ENCODE measurements around the gene ADK.

The ADK gene

GRCh38 chr10:74634995-74635536 lies 484.0 kb downstream of the ADK start:
- no peak for DNase-seq

DNA sequence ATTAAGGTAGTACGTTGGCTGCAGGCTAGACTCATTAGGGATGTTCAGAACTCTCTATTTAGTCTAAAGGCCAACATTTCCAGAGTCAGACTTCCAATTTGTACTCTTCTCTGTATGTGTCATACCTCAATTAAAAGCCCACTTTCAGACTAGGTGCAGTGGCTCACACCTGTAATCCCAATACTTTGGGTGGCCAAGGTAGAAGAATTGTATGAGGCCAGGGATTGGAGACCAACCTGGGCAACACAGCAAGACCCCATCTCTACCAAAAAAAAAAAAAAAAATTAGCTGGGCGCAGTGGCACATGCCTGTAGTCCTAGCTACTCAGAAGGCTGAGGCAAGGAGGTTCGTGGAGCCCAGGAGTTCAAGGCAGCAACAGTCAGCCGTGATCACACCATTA lies 484.6 kb downstream of the ADK start:
- DNase-seq: no peak

DNA sequence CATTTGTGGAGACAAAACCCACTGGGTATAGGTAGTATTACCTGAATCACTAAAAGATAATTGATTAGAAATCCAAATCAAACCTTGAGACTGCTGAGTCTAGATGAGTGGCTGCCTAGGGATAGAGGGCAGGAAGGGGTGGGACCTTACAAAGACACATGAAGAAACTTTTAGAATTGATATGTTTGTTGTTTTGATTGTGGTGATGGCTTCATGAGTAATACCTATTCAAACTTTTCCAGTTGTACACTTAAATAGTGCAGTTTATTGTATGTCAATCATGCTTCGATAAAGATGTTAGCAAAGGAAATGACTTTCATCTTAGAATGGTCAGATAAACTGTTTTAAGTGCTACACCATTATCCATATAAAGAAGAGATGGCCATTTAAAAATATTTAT lies 486.7 kb downstream of the ADK start:
- DNase-seq: no peak

GRCh38 chr10:74640134-74640921 lies 489.3 kb downstream of the ADK start:
- DNase-seq: no peak

DNA sequence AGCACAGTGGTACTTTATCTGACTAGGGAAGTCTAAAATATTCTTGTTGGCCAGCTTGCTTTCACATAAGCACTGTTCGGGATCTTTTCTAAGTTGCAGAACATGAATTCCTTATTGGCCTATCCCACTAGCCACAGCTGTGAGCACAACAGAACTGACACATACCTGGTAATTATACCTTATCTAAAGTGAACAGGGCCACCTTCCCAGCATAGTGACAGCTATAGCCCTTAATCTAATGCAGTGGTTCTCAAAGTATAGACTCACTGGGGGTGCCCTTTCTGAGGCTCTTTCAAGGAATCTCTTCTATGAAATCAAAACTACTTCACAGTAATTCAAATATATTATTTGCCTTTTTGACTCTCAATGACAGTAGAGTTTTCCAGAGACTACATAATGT lies 490.6 kb downstream of the ADK start:
- no peak for DNase-seq

- DNase-seq: no peak
Measured at GRCh38 chr10:74642901-74643595, 492.0 kb downstream of the ADK start.

GRCh38 chr10:74643596-74643975 lies 492.6 kb downstream of the ADK start:
- DNase-seq: no peak

GRCh38 chr10:74644738-74645137 lies 493.7 kb downstream of the ADK start:
- no peak for DNase-seq

DNA sequence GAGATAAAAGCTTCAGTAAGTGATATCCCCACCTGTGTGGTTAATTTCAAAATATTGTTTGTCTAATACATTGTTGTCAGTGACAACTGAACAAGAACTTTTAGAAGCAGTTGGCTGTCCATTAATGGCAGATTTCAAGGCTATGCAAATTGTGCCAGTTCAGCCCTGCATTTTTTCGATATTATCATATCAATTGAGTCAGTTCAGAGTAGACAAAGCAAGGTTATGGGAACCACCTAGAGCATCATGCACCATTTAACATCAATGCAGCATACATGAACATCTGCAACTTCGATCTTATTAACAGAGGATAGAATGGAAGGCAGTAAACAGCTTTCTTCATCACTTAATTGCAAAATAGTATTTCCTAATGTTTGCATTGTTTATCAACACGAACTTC lies 494.7 kb downstream of the ADK start:
- no peak for DNase-seq

DNA sequence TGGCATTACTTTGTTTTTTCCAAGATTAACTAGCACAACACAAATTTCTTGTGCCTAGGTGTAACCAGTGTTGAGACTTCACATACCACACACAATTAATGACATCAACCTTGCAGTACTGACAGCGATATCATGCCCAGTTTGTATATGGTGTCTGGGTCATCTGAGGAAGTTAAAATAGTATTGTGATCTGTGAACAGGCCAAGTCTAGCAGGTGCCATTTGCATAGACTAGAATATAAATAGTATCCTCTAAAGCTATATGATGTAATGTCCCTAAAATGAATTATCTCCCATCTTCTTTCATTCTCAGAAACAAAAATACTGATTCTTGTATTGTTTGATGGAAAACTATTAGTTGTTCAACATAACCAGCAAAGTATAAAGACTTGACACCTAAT lies 499.6 kb downstream of the ADK start:
- DNase-seq: no peak

GRCh38 chr10:74651565-74651964 lies 500.5 kb downstream of the ADK start:
- no peak for DNase-seq

GRCh38 chr10:74652664-74653063 lies 501.6 kb downstream of the ADK start:
- no peak for DNase-seq

DNA sequence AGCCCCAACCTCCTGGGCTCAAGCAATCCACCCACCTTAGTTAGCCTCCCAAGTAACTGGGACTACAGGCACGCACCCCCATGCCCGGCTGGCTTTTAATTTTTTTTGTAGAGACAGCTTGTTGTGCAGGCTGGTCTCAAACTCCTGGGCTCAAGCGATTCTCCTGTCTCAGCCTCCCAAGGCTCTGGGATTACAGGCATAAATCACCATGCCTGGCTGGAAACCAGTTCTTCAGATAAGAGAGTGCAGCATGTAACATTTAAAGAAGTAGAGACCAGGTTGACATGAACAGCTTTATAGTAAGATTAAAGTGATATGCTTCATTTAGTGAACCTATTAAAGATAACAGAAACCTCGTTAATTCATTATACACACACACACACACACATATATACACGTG lies 507.5 kb downstream of the ADK start:
- no peak for DNase-seq

DNA sequence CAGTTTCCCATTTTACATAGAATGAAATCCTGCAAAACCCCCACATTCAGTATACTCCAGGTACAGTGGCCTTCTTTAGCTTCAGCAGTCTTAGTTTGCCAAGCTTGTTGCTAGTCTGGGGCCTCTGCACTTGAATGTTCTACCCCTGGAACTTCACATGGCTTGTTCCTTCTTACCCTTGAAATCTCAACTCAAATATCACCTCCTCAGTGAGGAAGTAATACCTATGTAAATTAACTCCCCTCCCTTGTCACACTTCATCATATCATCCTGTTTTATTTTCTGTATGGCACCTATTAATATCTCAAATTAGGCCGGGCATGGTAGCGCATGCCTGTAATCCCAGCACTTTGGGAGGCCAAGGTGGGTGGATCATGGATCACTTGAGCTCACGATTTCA lies 511.6 kb downstream of the ADK start:
- no peak for DNase-seq

DNA sequence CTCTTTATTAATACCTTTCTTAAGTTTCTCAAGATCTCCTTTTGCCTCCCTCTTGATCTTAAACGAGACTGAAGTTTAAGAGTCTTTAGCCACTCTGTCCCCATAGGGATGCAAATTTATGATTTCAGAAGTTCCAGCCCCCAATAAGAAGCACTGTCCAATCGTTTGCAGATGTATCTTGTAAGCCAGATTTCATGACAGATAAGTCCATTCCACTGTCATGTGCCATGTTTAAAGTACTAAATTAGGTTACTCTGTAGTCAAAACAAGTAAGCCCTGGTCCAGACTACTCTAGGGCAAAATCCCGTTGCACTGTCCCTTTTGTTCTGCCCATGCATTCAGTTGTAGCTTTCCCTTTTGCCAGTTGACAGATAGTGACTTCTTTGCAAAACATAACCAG lies 518.2 kb downstream of the ADK start:
- no peak for DNase-seq

- no peak for DNase-seq
Measured at GRCh38 chr10:74671716-74672115, 520.7 kb downstream of the ADK start.

DNA sequence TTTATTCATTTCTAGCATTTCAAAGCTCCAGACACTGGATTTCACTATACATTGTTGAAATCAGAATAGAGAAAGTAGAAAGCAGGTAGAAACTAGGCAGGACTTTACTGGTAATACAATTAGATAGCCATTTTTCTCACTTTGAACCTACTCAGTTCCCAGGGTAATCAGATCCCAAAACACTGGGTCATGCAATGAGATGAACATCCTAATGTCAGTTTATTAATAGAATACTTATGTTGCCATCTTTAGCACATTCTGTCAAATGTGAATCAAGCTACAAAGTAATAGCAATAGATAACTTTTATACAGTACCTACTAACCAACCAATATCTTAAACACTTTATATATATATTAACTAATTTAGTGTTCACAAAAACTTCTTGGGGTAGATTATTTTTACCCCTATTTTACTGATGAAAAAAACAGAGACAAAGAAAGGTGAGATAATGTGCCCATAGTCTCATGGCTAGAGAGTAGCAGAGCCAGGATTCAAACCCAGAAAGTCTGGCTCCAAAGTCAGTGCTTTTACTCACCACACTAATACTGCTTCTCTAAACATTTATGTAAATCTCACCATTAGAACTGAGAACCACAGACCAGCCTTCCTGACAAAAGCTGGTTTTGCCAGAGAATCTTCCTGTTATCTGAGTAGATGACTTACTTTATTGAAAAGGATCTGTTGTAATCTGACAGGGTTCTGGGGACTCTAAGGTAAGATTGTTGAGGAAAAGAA lies 521.6 kb downstream of the ADK start:
- DNase-seq: no peak

DNA sequence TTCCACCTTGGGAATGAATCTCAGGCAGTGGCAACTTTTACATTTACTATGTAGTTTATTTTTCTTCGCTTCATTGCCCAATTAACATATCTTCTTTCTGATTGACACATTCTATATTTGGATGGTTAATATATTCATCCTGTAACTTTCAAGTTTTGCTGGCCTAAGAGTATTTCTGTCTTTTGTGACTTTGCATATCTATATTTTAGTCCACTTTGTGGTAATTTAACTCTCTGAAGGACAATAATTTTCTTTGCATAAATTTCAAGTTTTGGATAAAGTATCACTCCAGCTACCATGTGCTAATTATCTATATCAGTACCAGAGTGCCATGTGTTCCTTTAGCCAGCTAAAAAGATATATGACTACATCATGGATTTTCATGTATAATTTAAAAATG lies 523.9 kb downstream of the ADK start:
- no peak for DNase-seq

GRCh38 chr10:74675484-74675883 lies 524.5 kb downstream of the ADK start:
- no peak for DNase-seq

DNA sequence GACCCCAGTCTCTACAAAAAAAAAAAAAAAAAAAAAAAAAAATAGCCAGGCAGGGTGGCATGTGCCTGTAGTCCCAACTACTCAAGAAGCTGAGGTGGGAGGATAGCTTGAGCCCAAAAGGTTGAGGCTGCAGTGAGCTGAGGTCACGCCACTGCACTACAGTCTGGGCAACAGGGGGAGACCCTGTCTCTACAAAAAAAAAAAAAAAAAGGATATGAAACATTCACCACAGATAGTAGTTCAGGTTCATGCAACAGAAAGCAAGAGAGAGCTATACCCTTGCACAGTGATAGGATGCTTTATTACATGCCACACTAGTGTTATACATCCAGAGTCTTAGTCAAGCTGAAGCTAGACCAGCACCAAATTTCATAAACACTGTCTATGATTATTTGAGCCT lies 526.9 kb downstream of the ADK start:
- DNase-seq: no peak

GRCh38 chr10:74681917-74682627 lies 531.1 kb downstream of the ADK start:
- DNase-seq: no peak

- DNase-seq: no peak
Measured at GRCh38 chr10:74683067-74683466, 532.0 kb downstream of the ADK start.
